Esophagus (tissue), 2 donors: ENCODE results near the gene CAMK1D. TPM values are rescaled to one million over a fixed set of nuclear protein-coding genes. Genes with fewer than 3 reads are reported as not detected.

Experiments used
- H3K27ac ChIP-seq, 2 donors: one replicate each; pipeline ENCODE4 v1.5.1; 2013; ENCODE audit warnings: low read depth in 2 of 2, mild to moderate bottlenecking in 2 of 2, inconsistent platforms in 1 of 2, low read length in 1 of 2, moderate library complexity in 1 of 2
- H3K27me3 ChIP-seq, 2 donors: one replicate each; pipeline ENCODE4 v1.6.1; 2013; ENCODE audit warnings: low read length in 2 of 2, control low read depth in 1 of 2, mild to moderate bottlenecking in 1 of 2; ENCODE audit not compliant: insufficient read depth in 2 of 2, control insufficient read depth in 1 of 2
- H3K36me3 ChIP-seq, 2 donors: one replicate each; pipeline ENCODE4 v1.6.1; 2013; ENCODE audit warnings: low read length in 1 of 2; ENCODE audit not compliant: control insufficient read depth in 2 of 2, insufficient read depth in 2 of 2
- H3K4me1 ChIP-seq, 2 donors: one replicate each; pipeline ENCODE4 v1.6.1; 2013; ENCODE audit warnings: low read length in 1 of 2; ENCODE audit not compliant: control insufficient read depth in 2 of 2, insufficient read depth in 2 of 2
- H3K4me3 ChIP-seq, 2 donors: one replicate each; pipeline ENCODE4 v1.5.1; 2013; ENCODE audit warnings: low read length in 2 of 2, mild to moderate bottlenecking in 2 of 2, low read depth in 1 of 2, moderate library complexity in 1 of 2
- H3K9me3 ChIP-seq, 2 donors: one replicate each; pipeline ENCODE4 v1.6.1; 2013; ENCODE audit warnings: mild to moderate bottlenecking in 2 of 2, low read depth in 1 of 2, low read length in 1 of 2, moderate library complexity in 1 of 2; ENCODE audit not compliant: control insufficient read depth in 2 of 2, insufficient read depth in 1 of 2
- WGBS, 2 donors: extraction: QIAGEN DNeasy Blood & Tissue Kit; methylation state at CpG; one replicate each; pipeline ENCODE4 v1.1.7; 2013; 5-methylcytosine and 5-hydroxymethylcytosine counted together
- polyA plus RNA-seq, 2 donors: library from polyadenylated mRNA; stranded (reverse); fragments of 200-250 nt; gene quantifications; one replicate each; pipeline ENCODE4 v1.2.3, GENCODE V29; 2013
- donor health status: healthy with polysubstance abuse.
- donor health status: Bipolar disorder and iron deficiency.

Gene CAMK1D
- polyA plus RNA-seq, 2 donors = 5.4 to 5.6 TPM

DNA sequence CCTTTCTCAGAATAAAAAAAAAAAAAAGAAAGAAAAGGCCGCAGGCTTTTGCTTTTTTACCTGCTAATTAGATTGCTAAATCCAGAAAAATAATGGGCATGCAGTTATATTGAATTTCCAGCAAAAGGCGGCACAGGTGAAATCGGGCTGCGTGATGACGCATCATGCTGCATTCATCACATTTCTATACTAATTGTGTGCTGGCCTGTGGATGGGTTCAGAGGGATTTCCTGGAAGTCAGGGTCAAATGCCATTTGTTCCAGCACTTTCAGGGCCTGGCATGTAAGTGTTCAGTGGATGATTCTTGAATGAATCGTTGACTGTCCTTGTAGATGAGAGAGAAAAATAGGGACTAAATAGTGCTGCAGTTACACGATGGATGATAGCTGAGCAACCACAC lies 292.7 kb downstream of the CAMK1D start:
- H3K36me3 ChIP-seq = no peaks in the 10 kb centered on the region
- H3K9me3 ChIP-seq = no peaks in the 10 kb centered on the region
- H3K4me1 ChIP-seq = no peaks in the 10 kb centered on the region
- 96% methylated on average over 7 of the region's 7 CpGs for WGBS, 2 donors
- no peak overlapping the region for H3K27ac ChIP-seq
- H3K4me3 ChIP-seq = no peak overlapping the region
- H3K27me3 ChIP-seq = no peaks in the 10 kb centered on the region

DNA sequence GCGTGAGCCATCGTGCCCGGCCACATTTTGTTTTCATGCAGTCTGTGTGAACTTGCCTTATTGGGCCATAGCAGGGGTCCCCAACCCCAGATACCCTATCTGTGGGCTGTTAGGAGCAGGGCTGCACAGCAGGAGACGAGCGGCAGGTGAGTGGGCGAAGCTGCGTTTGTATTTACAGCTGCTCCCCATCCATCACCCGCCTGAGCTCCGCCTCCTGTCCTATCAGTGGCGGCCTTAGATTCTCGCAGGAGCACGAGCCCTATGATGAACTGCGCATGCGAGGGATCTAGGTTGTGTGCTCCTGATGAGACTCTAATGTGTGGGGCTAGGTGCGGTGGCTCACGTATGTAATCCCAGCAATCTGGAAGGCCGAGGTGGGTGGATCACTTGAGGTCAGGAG lies 293.9 kb downstream of the CAMK1D start:
- Histone ChIP-seq H3K4me1 (no peaks in the 10 kb centered on the region), H3K4me3 (no peak overlapping the region), H3K9me3 (no peaks in the 10 kb centered on the region), H3K27ac (no peak overlapping the region), H3K27me3 (no peaks in the 10 kb centered on the region), H3K36me3 (no peaks in the 10 kb centered on the region)
- 90% methylated on average over 17 of the region's 17 CpGs for WGBS, 2 donors

- 84 to 89% methylated on average over 4 of the region's 4 CpGs for WGBS, 2 donors
These were observed 295.2 kb downstream of the CAMK1D start for GRCh38 chr10:12644380-12645144.

GRCh38 chr10:12645449-12645848 lies 296.1 kb downstream of the CAMK1D start:
- Histone ChIP-seq H3K9me3 (no peaks in the 10 kb centered on the region), H3K4me3 (no peak overlapping the region), H3K36me3 (no peaks in the 10 kb centered on the region), H3K4me1 (no peaks in the 10 kb centered on the region), H3K27me3 (no peaks in the 10 kb centered on the region), H3K27ac (no peak overlapping the region)
- WGBS, 2 donors = 92% methylated on average over 11 of the region's 11 CpGs

More at GRCh38 chr10:12644380-12645144, 295.2 kb downstream of the CAMK1D start:
- H3K27me3 ChIP-seq = no peaks in the 10 kb centered on the region
- no peak overlapping the region for H3K4me3 ChIP-seq
- no peaks in the 10 kb centered on the region for H3K4me1 ChIP-seq
- no peaks in the 10 kb centered on the region for H3K9me3 ChIP-seq
- no peaks in the 10 kb centered on the region for H3K36me3 ChIP-seq
- H3K27ac ChIP-seq = no peak overlapping the region

GRCh38 chr10:12649012-12649584 lies 299.8 kb downstream of the CAMK1D start:
- Histone ChIP-seq H3K27ac (no peak overlapping the region), H3K9me3 (no peaks in the 10 kb centered on the region), H3K4me3 (no peak overlapping the region), H3K4me1 (no peaks in the 10 kb centered on the region), H3K27me3 (no peaks in the 10 kb centered on the region), H3K36me3 (no peaks in the 10 kb centered on the region)
- WGBS, 2 donors = 68 to 74% methylated on average over 9 of the region's 9 CpGs

- WGBS, 2 donors = 80 to 85% methylated on average over 8 of the region's 8 CpGs
- H3K27me3 ChIP-seq = no peaks in the 10 kb centered on the region
- no peaks in the 10 kb centered on the region for H3K9me3 ChIP-seq
These were observed 300.8 kb downstream of the CAMK1D start for GRCh38 chr10:12650122-12650521.

GRCh38 chr10:12650538-12651298 lies 301.4 kb downstream of the CAMK1D start:
- Histone ChIP-seq H3K9me3 (no peaks in the 10 kb centered on the region), H3K4me1 (no peaks in the 10 kb centered on the region), H3K27me3 (no peaks in the 10 kb centered on the region), H3K4me3 (no peak overlapping the region), H3K27ac (no peak overlapping the region), H3K36me3 (no peaks in the 10 kb centered on the region)
- WGBS, 2 donors = 76 to 78% methylated on average over 20 of the region's 20 CpGs

More at GRCh38 chr10:12650122-12650521, 300.8 kb downstream of the CAMK1D start:
- Histone ChIP-seq H3K4me3 (no peak overlapping the region), H3K4me1 (no peaks in the 10 kb centered on the region), H3K36me3 (no peaks in the 10 kb centered on the region), H3K27ac (no peak overlapping the region)

DNA sequence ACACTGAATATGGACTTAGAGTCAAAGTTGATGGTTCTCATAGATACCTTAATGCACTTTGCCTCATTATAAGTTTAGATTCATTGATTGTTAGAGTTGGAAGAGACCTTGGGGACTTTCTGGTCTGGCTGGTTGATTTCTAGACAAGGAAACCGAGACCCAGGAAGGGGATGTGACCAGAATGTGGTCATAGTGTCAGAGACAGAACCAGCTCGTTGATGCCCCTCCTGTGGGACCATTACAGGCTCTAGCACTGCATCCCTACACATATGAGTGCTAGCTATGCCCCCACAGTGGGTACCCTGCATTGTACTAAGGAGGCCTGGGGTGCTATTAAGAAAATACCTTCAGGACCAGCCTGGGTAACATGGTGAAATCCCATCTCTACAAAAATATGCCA lies 306.6 kb downstream of the CAMK1D start:
- Histone ChIP-seq H3K9me3 (no peaks in the 10 kb centered on the region), H3K4me1 (no peaks in the 10 kb centered on the region)
- 78 to 85% methylated on average over 2 of the region's 2 CpGs for WGBS, 2 donors

GRCh38 chr10:12656518-12657142 lies 307.3 kb downstream of the CAMK1D start:
- Histone ChIP-seq H3K27me3 (no peaks in the 10 kb centered on the region), H3K27ac (no peak overlapping the region), H3K4me3 (no peak overlapping the region), H3K9me3 (no peaks in the 10 kb centered on the region), H3K4me1 (no peaks in the 10 kb centered on the region), H3K36me3 (no peaks in the 10 kb centered on the region)
- 76 to 81% methylated on average over 4 of the region's 4 CpGs for WGBS, 2 donors

More for the DNA sequence above, 306.6 kb downstream of the CAMK1D start:
- Histone ChIP-seq H3K27me3 (no peaks in the 10 kb centered on the region), H3K4me3 (no peak overlapping the region), H3K27ac (no peak overlapping the region), H3K36me3 (no peaks in the 10 kb centered on the region)
